HG03439 (cell line): ENCODE results near the gene BTNL3.
"Not testable (repeated sequence)": the region's sequence is repeated elsewhere in the genome, so short reads cannot be mapped to it uniquely, and the experiment has no call there.

Experiments
- ATAC-seq: cut with Tn5 transposase; IDR thresholded peaks from one replicate; pipeline ENCODE4 v1.9.1; 2021; ENCODE audit warnings: mild to moderate bottlenecking, moderate library complexity; ENCODE audit not compliant: unreplicated experiment

BTNL3 gene

GRCh38 chr5:181045857-181046256, 57.2 kb downstream of the BTNL3 start:
- ATAC-seq: not testable (repeated sequence)

- ATAC-seq: no peak
These were observed 58.6 kb downstream of the BTNL3 start for GRCh38 chr5:181047288-181047687.

GRCh38 chr5:181047921-181048320, 59.3 kb downstream of the BTNL3 start:
- ATAC-seq: no peak

GRCh38 chr5:181050016-181050415, 61.4 kb downstream of the BTNL3 start:
- ATAC-seq: no peak

GRCh38 chr5:181051841-181052671, 63.4 kb downstream of the BTNL3 start:
- no peak for ATAC-seq

GRCh38 chr5:181052672-181053487, 64.2 kb downstream of the BTNL3 start:
- ATAC-seq: no peak

- no peak for ATAC-seq
These were observed 65.0 kb downstream of the BTNL3 start for GRCh38 chr5:181053488-181054121.

- ATAC-seq: no peak
These were observed 65.5 kb downstream of the BTNL3 start for GRCh38 chr5:181054138-181054537.

- no peak for ATAC-seq
These were observed 66.3 kb downstream of the BTNL3 start for GRCh38 chr5:181054871-181055459.
